Colon (tissue), 2 donors: Measurements from ENCODE around the gene TGFB2.
"Not testable (repeated sequence)": the region's sequence is repeated elsewhere in the genome, so short reads cannot be mapped to it uniquely, and the experiment has no call there.

Source experiments
- FAIRE-seq: peaks from 2 replicates; lab custom pipeline; 2012; peaks lifted over from hg19 to GRCh38; lab: Jason Lieb, UNC
- donor health status: control.
- donor health status: control.

The TGFB2 gene

GRCh38 chr1:218344814-218345672, at the start of gene TGFB2:
Gene TGFB2 (plus strand): TSS chr1:218345336. CDS start chr1:218346702, 1,366 bp downstream.
- FAIRE-seq, result no peak

DNA sequence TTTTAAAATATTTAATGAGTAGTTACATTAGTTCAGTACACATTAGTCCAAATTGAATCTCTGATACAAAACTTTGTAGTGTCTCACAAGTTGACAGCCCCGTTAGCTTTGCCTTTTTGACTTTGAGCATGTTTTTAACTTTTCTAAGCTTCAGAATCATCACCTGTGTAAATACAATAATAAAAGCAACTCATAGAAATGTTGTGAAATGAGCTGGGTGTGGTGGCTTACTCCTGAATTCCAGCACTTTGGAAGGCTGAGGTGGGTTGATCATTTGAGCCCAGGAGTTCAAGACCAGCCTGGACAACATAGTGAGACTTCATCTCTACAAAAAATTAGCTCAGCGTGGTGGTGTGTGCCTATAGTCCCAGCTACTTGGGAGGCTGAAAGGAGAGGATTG, 49.0 kb upstream of the TGFB2 start:
- no peak for FAIRE-seq

DNA sequence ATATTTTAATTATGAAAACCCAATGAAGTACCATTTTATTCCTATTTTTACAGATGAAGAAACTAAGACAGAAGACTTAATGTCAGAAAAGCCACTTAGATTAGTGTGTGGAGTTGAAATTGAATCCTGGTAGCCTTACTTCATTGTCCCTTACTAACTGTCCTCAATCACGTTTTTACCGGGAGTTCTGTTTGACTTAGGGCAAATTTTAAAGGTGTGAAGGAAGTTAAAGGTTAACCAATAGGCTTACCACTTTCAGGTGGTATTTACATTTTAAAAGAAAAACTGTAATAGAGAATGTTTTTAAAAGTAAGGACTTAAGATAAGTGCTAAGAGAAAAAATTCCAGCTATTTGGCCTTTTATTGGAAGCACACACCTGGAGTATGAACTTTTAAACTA, 47.7 kb upstream of the TGFB2 start:
- FAIRE-seq, result no peak

- no peak for FAIRE-seq
Observed at GRCh38 chr1:218297867-218298266, 47.3 kb upstream of the TGFB2 start.

GRCh38 chr1:218298398-218298797, 46.7 kb upstream of the TGFB2 start:
- FAIRE-seq, result no peak

GRCh38 chr1:218299416-218299815, 45.7 kb upstream of the TGFB2 start:
- FAIRE-seq, result no peak

DNA sequence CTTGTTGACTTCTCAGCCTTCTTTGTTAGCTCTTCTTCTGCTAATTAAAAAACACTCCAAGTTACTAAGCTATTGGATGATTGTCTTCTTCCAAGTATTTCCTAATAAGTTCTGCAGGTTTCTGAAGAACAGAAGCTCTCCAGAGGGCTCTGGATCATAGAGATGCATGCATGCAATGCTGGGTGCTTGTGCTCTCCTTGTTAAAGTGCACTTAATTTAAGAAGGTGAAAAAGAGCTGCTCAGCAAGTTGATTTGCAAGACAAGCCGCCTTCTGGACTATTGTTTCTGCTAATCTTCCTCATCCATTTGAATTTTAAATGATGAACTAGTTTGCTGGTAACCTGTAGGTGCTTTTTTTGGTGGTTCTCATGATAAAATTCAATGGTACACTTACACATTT, 43.9 kb upstream of the TGFB2 start:
- no peak for FAIRE-seq

DNA sequence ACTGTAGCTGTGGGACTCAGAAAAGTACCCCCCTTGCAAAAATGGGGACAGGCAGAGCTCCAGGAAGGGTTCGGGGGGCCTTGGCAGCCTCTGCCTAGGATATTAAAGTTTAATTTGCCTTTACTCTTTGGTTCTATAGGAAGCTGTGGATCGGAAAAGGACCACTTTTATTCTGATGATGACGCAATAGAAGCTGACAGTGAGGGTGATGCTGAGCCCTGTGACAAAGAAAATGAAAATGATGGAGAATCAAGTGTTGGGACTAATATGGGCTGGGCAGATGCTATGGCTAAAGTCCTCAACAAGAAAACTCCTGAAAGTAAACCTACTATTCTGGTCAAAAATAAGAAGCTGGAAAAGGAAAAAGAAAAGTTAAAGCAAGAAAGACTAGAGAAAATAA, 43.0 kb upstream of the TGFB2 start:
- FAIRE-seq, result no peak

DNA sequence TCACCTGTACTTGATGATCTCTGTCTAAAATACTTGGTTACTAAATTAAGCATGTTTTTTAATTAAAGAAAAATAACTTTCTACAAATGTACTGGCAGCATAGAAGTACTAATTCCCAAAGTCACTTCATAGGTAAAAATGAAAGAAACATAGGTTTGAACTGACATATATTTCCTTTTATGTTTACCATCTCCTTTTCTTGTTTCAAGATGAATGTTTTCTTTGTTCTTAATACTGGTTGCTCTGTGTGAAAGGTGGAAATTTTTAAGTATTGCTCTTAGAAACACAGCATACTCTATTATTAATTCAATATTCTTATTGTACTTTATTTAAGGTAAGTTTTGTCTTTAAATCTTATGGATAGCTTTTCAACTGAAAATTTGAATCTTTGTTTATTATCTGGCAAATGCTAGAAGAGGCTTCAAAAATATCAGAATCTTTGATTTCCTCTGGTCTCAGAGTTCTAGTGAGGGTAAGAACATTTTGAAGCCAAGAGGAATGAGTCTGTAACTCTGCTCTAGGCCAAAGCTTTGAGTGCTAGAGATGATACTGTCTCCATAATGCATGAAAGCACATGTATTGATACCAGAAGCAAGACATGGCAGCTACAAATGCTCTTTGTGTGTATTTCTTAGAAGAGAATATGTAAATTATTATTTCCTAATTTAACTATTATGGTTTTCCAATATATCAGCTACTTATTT, 41.8 kb upstream of the TGFB2 start:
- FAIRE-seq, result no peak

DNA sequence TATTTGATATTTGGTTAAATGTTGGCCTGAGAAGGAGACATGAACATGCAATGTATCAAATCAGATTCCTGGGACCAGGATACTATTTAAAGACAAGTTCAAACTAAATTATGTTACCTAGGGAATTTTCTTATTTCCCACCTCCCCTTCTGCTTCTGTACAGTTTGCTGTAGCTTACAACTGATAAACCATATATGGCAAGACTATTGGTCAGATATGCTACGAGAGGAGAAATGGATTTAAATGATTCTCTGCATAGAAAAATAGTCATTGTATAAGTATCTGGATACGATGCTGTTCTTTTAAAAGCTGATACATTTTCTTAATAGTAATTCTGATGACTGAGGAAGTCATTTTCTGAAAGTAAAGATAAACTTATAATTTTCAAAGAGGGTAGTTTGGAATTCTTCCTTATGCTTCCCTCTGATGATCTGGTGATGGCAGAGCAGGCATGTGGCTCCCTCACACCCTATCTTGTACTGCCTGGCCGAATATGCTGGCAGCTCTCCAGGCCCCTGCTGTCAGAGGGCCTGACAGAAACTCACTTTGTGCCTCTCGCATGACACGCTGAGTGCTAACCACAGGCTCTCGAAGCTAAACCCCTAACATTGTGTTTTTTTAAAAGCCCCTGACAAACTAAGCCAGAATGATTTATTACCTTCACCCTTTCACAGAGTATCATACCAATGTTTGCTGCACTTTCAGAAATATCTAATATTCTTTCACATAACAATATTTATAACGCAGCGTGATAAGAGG, 40.7 kb upstream of the TGFB2 start:
- FAIRE-seq, result no peak

GRCh38 chr1:218305472-218306064, 39.6 kb upstream of the TGFB2 start:
- no peak for FAIRE-seq

GRCh38 chr1:218312509-218312908, 32.6 kb upstream of the TGFB2 start:
- no peak for FAIRE-seq

- no peak for FAIRE-seq
Observed at GRCh38 chr1:218314316-218314715, 30.8 kb upstream of the TGFB2 start.

DNA sequence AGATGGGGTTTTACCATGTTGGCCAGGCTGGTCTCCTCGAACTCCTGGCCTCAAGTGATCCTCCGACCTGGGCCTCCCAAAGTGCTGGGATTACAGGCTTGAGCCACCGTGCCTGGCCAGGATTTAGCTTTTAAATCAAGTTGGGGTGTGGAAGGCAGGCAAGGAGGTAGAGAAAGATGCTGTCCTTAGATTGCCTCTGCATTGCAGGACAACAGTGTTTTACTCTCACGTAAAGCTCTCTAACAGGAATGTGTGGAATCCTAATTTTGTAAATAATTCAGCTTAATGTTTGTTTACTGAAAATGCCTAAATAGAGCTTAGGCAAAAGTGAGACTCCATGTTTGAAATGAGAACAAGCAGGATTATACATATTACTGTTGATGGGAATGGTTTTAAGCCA, 29.5 kb upstream of the TGFB2 start:
- FAIRE-seq, result no peak

DNA sequence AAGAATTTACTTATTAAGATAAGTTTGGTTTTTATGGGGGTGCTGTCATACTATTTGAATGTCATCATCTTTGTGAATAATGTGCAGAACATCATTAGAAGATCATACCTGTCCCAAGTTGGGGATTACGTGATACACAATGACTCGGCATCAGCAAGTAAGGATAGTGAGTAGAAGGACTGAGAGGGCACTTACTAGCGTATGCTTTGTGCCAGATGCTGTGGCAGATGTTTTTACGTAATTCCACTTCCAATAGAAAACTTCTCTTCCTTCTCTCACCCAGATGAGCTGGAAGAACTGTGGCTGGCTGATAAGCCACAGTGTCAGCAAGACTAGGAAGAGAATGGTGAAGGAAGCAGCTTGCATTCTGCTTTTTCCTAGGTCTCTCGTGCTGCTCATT, 28.1 kb upstream of the TGFB2 start:
- FAIRE-seq, result no peak

DNA sequence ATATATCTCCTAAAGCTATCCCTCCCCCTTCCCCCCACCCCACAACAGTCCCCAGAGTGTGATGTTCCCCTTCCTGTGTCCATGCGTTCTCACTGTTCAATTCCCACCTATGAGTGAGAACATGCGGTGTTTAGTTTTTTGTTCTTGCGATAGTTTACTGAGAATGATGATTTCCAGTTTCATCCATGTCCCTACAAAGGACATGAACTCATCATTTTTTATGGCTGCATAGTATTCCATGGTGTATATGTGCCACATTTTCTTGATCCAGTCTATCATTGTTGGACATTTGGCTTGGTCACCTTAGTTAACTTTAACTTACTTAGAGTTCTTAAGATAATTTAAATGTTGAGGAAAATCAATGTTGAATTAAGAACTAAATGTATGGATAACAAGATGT, 25.0 kb upstream of the TGFB2 start:
- not testable (repeated sequence) for FAIRE-seq

- FAIRE-seq, result no peak
Observed at GRCh38 chr1:218322762-218323161, 22.4 kb upstream of the TGFB2 start.

DNA sequence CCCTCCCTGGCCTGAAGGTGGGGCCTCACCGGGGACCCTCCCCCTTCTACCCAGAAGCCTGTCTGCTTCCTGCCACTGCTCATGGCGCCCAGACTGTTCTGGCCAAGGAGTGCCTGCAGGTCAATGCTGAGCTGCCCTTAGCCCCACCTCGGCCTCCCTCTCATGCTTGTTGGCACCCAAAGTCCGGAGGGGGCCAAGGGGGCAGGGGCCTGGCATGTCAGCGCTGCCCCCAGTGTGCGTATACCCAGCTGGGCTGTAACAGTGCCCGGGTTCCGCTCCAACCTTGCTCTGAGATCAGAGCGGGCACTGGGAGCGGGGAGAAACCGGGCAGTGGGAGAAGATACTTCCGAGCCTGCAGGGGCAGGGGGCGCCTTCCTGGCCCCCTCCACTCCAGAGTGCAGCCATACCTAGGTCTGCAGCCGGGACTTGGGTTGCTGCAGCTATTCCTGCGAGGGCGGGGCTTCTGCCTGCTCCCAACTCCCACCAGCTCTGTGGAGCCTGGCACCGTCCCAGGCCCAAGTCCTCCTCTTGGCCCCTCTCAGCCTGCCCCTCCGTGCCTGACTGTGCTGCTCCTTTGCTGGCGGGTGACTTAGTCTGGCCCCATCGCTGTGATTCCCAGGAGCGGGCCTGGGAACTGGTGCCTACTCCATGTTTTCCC, 21.4 kb upstream of the TGFB2 start:
- FAIRE-seq, result no peak

DNA sequence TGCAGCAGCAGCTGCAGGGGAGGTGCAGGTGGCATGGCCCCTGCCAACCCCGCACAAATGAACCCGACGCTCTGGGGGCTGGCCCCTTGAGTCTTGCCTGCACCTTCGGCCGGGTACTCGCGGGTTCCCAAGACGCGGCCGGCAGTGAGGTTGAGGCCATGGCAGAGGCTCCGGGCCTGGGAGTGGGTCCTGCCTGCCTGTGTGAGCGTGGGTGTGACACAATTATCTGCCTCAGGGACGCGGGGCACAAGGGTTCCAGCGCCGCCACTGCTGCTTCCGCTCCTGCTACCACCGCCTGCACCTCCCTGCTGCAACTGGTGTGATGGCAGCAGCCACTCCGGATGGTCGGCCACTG, 20.9 kb upstream of the TGFB2 start:
- FAIRE-seq, result no peak

GRCh38 chr1:218328769-218329168, 16.4 kb upstream of the TGFB2 start:
- no peak for FAIRE-seq

- peak; percentile 89 for FAIRE-seq
Observed at GRCh38 chr1:218330043-218330623, 15.0 kb upstream of the TGFB2 start.

- no peak for FAIRE-seq
Observed at GRCh38 chr1:218332416-218332815, 12.7 kb upstream of the TGFB2 start.
